AG09319 (cell line): Measurements from ENCODE around the gene STRA8.

Source experiments
- DNase-seq: peaks from one replicate; pipeline ENCODE4 v3.0.0-alpha.2; 2010; ENCODE audit warnings: low read depth; ENCODE audit errors: extremely low read depth
- CTCF ChIP-seq: IDR thresholded peaks from 2 replicates; pipeline ENCODE4 v1.5.1; 2011; ENCODE audit warnings: low read depth, mild to moderate bottlenecking, inconsistent platforms, low read length, moderate library complexity

STRA8 gene

DNA sequence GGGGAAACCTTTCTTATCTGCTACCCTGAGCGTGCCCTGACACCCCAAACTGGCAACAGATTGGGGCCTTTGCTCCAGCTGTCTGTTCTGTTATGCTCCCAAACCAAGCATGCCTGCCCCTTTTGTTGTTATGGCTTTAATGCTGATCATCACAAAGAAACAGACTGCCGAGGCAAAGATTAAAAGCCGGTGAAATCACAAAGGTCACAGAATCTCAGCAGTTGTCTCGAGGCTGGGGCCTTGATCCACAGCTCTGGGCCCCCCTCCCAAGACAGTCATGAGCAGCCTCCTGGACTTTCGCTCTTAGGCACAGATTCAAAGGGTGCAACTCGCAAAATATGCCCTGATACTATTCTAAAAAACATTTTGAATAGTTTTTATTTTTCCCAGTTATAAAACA, 65.6 kb downstream of the STRA8 start:
- TF ChIP-seq CTCF: no peak
- DNase-seq: no peak

DNA sequence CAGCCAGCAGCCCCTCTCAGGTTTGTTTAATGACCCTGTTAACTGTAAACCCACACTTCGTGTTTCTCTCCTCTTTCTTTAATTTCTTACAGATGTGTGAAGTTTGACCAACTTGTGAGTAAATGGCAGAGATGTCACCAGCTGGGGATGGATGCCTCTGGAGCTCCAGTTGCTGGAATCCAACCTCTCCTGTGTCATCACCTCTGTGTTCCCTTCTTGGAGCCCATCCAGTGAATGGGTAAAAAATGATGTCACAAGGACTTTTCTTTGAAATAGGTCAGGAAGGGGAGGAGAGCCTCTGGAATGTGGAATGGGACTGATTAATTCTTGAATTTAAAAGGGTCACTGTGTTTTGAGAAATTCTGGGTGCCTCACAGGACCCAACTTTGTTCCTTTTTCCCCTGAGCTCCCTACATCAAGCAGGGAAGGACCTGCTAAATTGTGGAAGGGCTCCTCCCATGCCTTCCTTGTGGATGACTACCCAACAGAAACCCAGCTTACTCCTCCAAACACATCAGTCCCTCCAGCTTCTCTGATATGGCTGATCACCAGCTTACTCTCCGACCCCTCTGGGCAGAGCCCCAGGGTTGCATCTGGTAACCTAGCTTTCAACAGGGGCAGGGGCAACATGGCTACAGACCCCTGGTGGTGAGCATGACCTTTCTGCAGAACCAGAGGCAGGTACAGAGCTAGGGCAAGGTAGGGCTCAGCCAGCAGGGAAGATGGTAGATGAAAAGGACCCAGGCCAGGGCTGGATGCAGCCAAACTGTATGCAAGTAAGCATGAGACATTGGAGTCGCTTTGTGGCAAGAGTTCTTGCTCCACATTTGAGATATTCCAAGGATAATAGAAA, 67.5 kb downstream of the STRA8 start:
- no peak for TF ChIP-seq CTCF
- no peak for DNase-seq
